Measurements from ENCODE around the gene CTIF. TPM values are rescaled to one million over a fixed set of nuclear protein-coding genes. Genes with fewer than 3 reads are reported as not detected.
A peak's percentile ranks its signal among the peaks of the same experiment; 100 is the strongest.

Gene CTIF
- total RNA-seq, 6 donors from 2014 or later: 32.1 to 62.4 (median 47.8) TPM

DNA sequence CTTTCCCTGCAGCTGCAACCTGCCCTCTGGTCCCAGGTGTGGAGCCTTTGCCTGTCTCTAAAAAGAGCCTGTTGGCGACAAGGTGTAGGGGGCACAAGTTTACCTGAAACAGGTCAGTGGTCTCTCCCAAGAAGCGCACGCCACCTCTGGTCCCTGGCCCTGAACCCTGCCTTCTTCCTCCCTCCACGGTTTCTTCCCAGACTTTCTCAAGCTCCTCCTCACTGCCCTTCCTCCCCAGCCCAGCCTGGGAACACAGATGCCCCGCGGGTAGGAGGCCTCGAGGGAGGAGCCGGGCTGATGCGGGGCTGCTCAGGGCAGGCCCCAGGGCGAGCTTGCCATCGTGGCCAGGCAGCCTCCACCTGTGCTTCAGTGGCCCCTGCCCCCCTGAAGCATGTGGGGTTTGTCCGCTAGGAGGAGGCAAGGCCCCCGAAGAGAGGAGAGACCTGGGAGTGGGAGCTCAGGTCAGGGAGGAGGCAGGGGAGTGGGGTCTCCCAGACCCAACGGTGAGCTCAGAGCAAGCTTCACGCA, 322.4 kb downstream of the CTIF start:
- Histone ChIP-seq H3K4me3 (no peak overlapping the region), H3K9me3 (peaks cover 0 to 3% (median 0%) of the 10 kb centered on the region in 4 donors), H3K27ac (no peak overlapping the region), H3K4me1 (peaks cover 2 to 9% (median 4%) of the 10 kb centered on the region in 4 donors), H3K36me3 (peaks cover 0 to 12% (median 2%) of the 10 kb centered on the region in 4 donors), H3K27me3 (no peaks in the 10 kb centered on the region)
- no peak for TF ChIP-seq POLR2A (IDR thresholded peaks at IDR 0.05)
- no peak for TF ChIP-seq POLR2AphosphoS5 (IDR thresholded peaks at IDR 0.05)
- no peak for TF ChIP-seq EP300 (IDR thresholded peaks at IDR 0.05)
- TF ChIP-seq, protein P1, sequence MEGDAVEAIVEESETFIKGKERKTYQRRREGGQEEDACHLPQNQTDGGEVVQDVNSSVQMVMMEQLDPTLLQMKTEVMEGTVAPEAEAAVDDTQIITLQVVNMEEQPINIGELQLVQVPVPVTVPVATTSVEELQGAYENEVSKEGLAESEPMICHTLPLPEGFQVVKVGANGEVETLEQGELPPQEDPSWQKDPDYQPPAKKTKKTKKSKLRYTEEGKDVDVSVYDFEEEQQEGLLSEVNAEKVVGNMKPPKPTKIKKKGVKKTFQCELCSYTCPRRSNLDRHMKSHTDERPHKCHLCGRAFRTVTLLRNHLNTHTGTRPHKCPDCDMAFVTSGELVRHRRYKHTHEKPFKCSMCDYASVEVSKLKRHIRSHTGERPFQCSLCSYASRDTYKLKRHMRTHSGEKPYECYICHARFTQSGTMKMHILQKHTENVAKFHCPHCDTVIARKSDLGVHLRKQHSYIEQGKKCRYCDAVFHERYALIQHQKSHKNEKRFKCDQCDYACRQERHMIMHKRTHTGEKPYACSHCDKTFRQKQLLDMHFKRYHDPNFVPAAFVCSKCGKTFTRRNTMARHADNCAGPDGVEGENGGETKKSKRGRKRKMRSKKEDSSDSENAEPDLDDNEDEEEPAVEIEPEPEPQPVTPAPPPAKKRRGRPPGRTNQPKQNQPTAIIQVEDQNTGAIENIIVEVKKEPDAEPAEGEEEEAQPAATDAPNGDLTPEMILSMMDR (IDR thresholded peaks at IDR 0.05): no peak
- WGBS, 2 donors: 84 to 88% methylated on average over 11 to 15 of the region's 15 CpGs
- ATAC-seq (ENCODE audit: low FRiP score in 2 of 2) (no peak), DNase-seq (no peak)

DNA sequence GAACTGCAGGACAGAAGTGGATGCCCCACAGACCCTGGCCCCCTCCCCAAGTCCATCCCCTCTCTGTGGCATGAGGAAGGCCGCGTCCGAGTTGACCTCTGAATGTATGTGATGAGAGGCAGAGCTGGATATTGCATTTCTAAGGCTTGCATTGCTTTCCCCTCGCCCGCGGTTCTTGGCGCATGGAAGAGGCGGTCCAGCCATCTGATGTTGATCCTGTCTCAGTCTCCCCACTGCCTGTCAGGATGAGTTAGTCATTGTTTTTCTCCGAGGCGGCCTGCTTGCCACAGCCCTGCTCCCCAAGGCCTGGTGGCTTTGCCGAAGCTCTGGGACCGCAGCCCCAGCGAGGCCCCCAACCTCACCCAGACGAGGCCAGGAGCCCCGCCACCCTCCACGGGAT, 323.3 kb downstream of the CTIF start:
- DNase-seq (no peak), ATAC-seq (ENCODE audit: low FRiP score in 2 of 2) (no peak)
- no peak overlapping the region for H3K4me3 ChIP-seq
- TF ChIP-seq, protein P1 (IDR thresholded peaks at IDR 0.05): no peak
- TF ChIP-seq POLR2AphosphoS5 (IDR thresholded peaks at IDR 0.05) (no peak), POLR2A (IDR thresholded peaks at IDR 0.05) (no peak), EP300 (IDR thresholded peaks at IDR 0.05) (no peak)
- peaks cover 0 to 12% (median 2%) of the 10 kb centered on the region in 4 donors for H3K36me3 ChIP-seq
- WGBS, 2 donors: 91 to 95% methylated on average over 14 to 16 of the region's 16 CpGs
- peaks cover 2 to 16% (median 7%) of the 10 kb centered on the region in 4 donors for H3K4me1 ChIP-seq
- no peak overlapping the region for H3K27ac ChIP-seq
- H3K9me3 ChIP-seq: peaks cover 0 to 3% (median 0%) of the 10 kb centered on the region in 4 donors
- H3K27me3 ChIP-seq: no peaks in the 10 kb centered on the region

DNA sequence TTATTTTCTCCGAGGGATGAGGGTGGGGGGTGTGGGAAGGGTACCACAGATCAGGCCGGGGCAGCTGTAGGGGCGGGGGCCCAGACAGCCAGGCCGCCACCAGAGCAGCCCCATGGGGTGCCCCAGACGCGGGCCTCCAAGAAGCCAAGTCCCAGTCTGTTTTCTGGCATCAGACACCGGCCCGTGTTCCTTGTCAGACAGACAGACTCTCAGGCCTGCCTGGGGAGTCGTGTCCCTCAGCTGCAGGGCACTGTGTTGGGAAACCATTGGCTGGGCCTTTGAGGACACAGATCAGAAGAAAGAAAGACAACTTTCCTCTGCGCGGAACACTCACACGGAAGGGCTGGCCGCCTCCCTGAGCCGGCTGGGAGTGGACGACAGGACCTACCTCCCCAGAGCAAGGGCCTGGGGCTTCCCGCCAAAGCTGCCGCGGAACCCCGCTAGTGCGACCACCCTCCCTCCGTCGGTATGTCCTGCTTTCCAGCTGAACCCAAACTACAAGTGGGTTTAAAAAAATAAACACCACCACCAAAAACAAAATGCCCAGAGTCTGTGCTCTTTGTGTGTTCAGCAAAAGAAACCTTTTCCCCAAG, 323.9 kb downstream of the CTIF start:
- DNase-seq (peak in 1 of 2 donors; percentile 79), ATAC-seq (ENCODE audit: low FRiP score in 2 of 2) (no peak)

DNA sequence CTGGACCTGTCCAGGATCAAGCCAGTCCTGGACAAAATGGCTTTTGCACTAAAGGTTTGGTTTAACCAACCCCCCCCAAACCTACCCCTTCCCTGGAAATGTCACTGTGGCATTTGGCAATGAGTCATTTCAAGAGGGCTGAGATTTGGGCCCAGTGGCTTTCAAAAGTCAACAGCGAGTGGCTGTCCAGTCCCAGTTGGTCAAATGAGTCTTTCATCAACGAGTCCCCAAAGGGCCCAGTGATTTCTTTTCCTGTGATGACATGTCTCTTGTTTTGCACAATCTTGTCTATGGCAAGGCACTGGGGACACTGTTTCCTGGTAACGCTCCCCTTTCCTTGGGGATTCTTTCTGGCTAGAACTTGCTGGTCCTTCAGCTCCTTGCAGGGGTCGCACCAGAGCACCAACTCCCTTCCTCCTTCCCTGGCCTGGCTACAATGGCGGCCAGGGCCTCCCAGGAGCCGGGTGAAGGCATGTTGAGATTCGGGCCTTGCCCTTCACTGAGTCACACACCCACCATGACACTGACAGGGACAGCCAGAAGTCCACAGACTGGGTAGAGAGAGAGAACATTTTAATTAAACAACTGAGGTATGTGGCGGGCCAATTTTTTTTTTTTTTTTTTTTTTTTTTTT, 324.7 kb downstream of the CTIF start:
- TF ChIP-seq, protein P1 (IDR thresholded peaks at IDR 0.05): no peak
- TF ChIP-seq POLR2A (IDR thresholded peaks at IDR 0.05) (no peak), POLR2AphosphoS5 (IDR thresholded peaks at IDR 0.05) (no peak), EP300 (IDR thresholded peaks at IDR 0.05) (no peak)
- 85 to 94% methylated on average over 8 of the region's 8 CpGs for WGBS, 2 donors
- Histone ChIP-seq H3K4me3 (no peak overlapping the region), H3K36me3 (peaks cover 0 to 12% (median 0%) of the 10 kb centered on the region in 4 donors), H3K27ac (no peak overlapping the region), H3K27me3 (no peaks in the 10 kb centered on the region), H3K4me1 (peaks cover 0 to 20% (median 6%) of the 10 kb centered on the region in 4 donors), H3K9me3 (peaks cover 0 to 3% (median 0%) of the 10 kb centered on the region in 4 donors)
- no peak for ATAC-seq (ENCODE audit: low FRiP score in 2 of 2)
- no peak for DNase-seq

More for the DNA sequence above, 323.9 kb downstream of the CTIF start:
- H3K9me3 ChIP-seq: peaks cover 0 to 3% (median 0%) of the 10 kb centered on the region in 4 donors
- H3K27me3 ChIP-seq: no peaks in the 10 kb centered on the region
- no peak overlapping the region for H3K4me3 ChIP-seq
- peaks cover 2 to 16% (median 7%) of the 10 kb centered on the region in 4 donors for H3K4me1 ChIP-seq
- TF ChIP-seq EP300 (IDR thresholded peaks at IDR 0.05) (no peak), POLR2AphosphoS5 (IDR thresholded peaks at IDR 0.05) (no peak), POLR2A (IDR thresholded peaks at IDR 0.05) (no peak)
- TF ChIP-seq, protein P1 (IDR thresholded peaks at IDR 0.05): no peak
- no peak overlapping the region for H3K27ac ChIP-seq
- 91 to 92% methylated on average over 21 to 22 of the region's 22 CpGs for WGBS, 2 donors
- H3K36me3 ChIP-seq: peaks cover 0 to 12% (median 2%) of the 10 kb centered on the region in 4 donors
